ENCODE measurements around the gene IRF6.

The IRF6 gene

DNA sequence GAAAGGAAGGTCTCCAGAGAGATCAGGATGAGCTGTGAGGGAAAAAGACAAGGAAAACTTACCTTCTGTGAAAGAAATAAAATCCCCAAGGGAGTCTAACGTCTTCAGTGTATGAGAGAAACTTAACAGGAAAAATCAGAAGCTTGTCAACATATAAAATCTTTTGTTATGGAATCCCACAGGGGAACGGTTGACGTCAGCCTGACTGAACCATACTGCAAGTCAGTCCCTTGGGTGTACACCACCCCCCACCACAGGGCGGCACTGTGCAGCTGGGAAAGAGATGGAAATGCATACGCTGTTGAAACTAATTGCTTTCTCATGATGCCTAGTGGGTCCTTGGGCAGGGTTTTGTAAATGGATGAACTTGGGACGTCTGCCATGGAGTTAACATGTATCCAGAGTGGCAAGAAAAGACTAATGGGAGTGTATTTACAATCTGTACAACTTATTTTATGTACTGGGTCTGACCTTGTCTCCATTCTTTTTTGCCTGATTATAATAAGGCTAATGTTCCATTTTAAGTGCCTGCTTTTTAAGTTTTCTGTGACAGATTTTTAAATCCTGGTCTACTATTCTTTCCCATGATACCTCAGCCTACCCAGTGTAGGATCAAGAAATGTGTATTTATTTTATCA lies 44.5 kb upstream of the IRF6 start:
- no peak overlapping the region for H3K56ac ChIP-seq (ENCODE audit: low read length)
- H3K23ac ChIP-seq (ENCODE audit: low read length): no peak overlapping the region
- no peaks in the 10 kb centered on the region for H3K4me1 ChIP-seq (ENCODE audit: control insufficient read depth, low read depth, low read length)
- H3K9ac ChIP-seq (ENCODE audit: low read length): no peak overlapping the region
- no peaks in the 10 kb centered on the region for H3K27me3 ChIP-seq (ENCODE audit: insufficient read depth, low read length, poor library complexity)
- no peak overlapping the region for H2BK120ac ChIP-seq (ENCODE audit: low read depth, low read length)
- H3K4ac ChIP-seq (ENCODE audit: low read depth, low read length): no peak overlapping the region
- no peak overlapping the region for H2AK5ac ChIP-seq (ENCODE audit: low read length)
- H3K79me2 ChIP-seq (ENCODE audit: control insufficient read depth, insufficient read depth, low read length): no peaks in the 10 kb centered on the region
- no peak overlapping the region for H3K4me2 ChIP-seq (ENCODE audit: low read length)
- no CpG with 5 or more reads among the region's 6 CpGs for WGBS (ENCODE audit: extremely low coverage, insufficient coverage, low lambda C conversion rate)
- no peak overlapping the region for H3K4me3 ChIP-seq (ENCODE audit: low read length)
- no peaks in the 10 kb centered on the region for H3K79me1 ChIP-seq (ENCODE audit: low read length)
- H3K36me3 ChIP-seq (ENCODE audit: control insufficient read depth, insufficient read depth, low read length): peaks cover under 1% of the 10 kb centered on the region
- DNase-seq: peak; percentile 64
- H2BK5ac ChIP-seq (ENCODE audit: low read length): no peak overlapping the region
- H3K27ac ChIP-seq (ENCODE audit: low read depth, low read length): no peak overlapping the region
- H2BK15ac ChIP-seq (replicated peaks; ENCODE audit: low read depth): no peak overlapping the region
- no peak overlapping the region for H4K8ac ChIP-seq (ENCODE audit: low read depth, low read length)
- H3K18ac ChIP-seq (ENCODE audit: low read length): no peak overlapping the region
- H4K5ac ChIP-seq (ENCODE audit: low read length): no peak overlapping the region

DNA sequence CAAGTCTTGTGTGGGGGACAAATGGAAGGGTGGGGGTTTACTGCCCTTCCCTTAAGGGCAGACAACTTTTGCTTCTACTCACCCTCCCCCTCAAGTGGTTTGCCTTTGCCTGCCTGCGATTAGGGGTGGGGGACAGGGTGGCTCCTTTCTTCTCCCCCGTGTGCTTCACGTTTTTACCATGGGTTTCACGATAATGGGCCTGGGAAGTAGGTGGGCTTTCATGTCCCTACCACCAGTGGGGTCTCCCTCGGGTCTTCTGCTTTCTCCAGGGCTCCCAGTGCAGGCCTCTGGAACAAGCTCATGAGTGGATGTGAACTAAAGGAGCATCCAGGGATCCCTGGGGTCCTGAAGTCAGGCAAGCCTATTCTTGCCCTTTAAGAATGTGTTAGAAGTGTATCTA lies 43.4 kb upstream of the IRF6 start:
- Histone ChIP-seq H3K18ac (ENCODE audit: low read length) (no peak overlapping the region), H3K4me1 (ENCODE audit: control insufficient read depth, low read depth, low read length) (no peaks in the 10 kb centered on the region), H2BK5ac (ENCODE audit: low read length) (no peak overlapping the region), H3K4ac (ENCODE audit: low read depth, low read length) (no peak overlapping the region), H3K79me2 (ENCODE audit: control insufficient read depth, insufficient read depth, low read length) (no peaks in the 10 kb centered on the region), H3K9ac (ENCODE audit: low read length) (no peak overlapping the region), H2BK15ac (replicated peaks; ENCODE audit: low read depth) (no peak overlapping the region), H2BK120ac (ENCODE audit: low read depth, low read length) (no peak overlapping the region), H3K27ac (ENCODE audit: low read depth, low read length) (no peak overlapping the region), H3K79me1 (ENCODE audit: low read length) (no peaks in the 10 kb centered on the region), H4K8ac (ENCODE audit: low read depth, low read length) (no peak overlapping the region), H3K36me3 (ENCODE audit: control insufficient read depth, insufficient read depth, low read length) (peaks cover 4% of the 10 kb centered on the region), H3K27me3 (ENCODE audit: insufficient read depth, low read length, poor library complexity) (no peaks in the 10 kb centered on the region), H3K56ac (ENCODE audit: low read length) (no peak overlapping the region), H3K4me3 (ENCODE audit: low read length) (no peak overlapping the region), H2AK5ac (ENCODE audit: low read length) (no peak overlapping the region), H4K5ac (ENCODE audit: low read length) (no peak overlapping the region), H3K4me2 (ENCODE audit: low read length) (no peak overlapping the region), H3K23ac (ENCODE audit: low read length) (no peak overlapping the region)
- DNase-seq: no peak
- no CpG with 5 or more reads among the region's 5 CpGs for WGBS (ENCODE audit: extremely low coverage, insufficient coverage, low lambda C conversion rate)

GRCh38 chr1:209845408-209845725 lies 39.4 kb upstream of the IRF6 start:
- no CpG with 5 or more reads among the region's 1 CpG for WGBS (ENCODE audit: extremely low coverage, insufficient coverage, low lambda C conversion rate)
- DNase-seq: no peak
- no peak overlapping the region for H3K23ac ChIP-seq (ENCODE audit: low read length)
- no peak overlapping the region for H3K4ac ChIP-seq (ENCODE audit: low read depth, low read length)
- H2AK5ac ChIP-seq (ENCODE audit: low read length): no peak overlapping the region
- H3K18ac ChIP-seq (ENCODE audit: low read length): no peak overlapping the region
- H3K4me2 ChIP-seq (ENCODE audit: low read length): no peak overlapping the region
- no peaks in the 10 kb centered on the region for H3K79me1 ChIP-seq (ENCODE audit: low read length)
- H3K27me3 ChIP-seq (ENCODE audit: insufficient read depth, low read length, poor library complexity): no peaks in the 10 kb centered on the region
- peaks cover 6% of the 10 kb centered on the region for H3K36me3 ChIP-seq (ENCODE audit: control insufficient read depth, insufficient read depth, low read length)
- no peak overlapping the region for H3K56ac ChIP-seq (ENCODE audit: low read length)
- H4K8ac ChIP-seq (ENCODE audit: low read depth, low read length): no peak overlapping the region
- H3K4me3 ChIP-seq (ENCODE audit: low read length): no peak overlapping the region
- no peak overlapping the region for H2BK15ac ChIP-seq (replicated peaks; ENCODE audit: low read depth)
- H2BK5ac ChIP-seq (ENCODE audit: low read length): no peak overlapping the region
- no peak overlapping the region for H2BK120ac ChIP-seq (ENCODE audit: low read depth, low read length)
- no peaks in the 10 kb centered on the region for H3K79me2 ChIP-seq (ENCODE audit: control insufficient read depth, insufficient read depth, low read length)
- no peak overlapping the region for H3K27ac ChIP-seq (ENCODE audit: low read depth, low read length)
- H4K5ac ChIP-seq (ENCODE audit: low read length): no peak overlapping the region
- no peaks in the 10 kb centered on the region for H3K4me1 ChIP-seq (ENCODE audit: control insufficient read depth, low read depth, low read length)
- no peak overlapping the region for H3K9ac ChIP-seq (ENCODE audit: low read length)

- no peak overlapping the region for H3K56ac ChIP-seq (ENCODE audit: low read length)
- H2BK15ac ChIP-seq (replicated peaks; ENCODE audit: low read depth): no peak overlapping the region
- no peak overlapping the region for H3K23ac ChIP-seq (ENCODE audit: low read length)
- no peaks in the 10 kb centered on the region for H3K4me1 ChIP-seq (ENCODE audit: control insufficient read depth, low read depth, low read length)
- no peak overlapping the region for H3K4ac ChIP-seq (ENCODE audit: low read depth, low read length)
- no peak overlapping the region for H3K18ac ChIP-seq (ENCODE audit: low read length)
- no peaks in the 10 kb centered on the region for H3K79me2 ChIP-seq (ENCODE audit: control insufficient read depth, insufficient read depth, low read length)
- no peak for DNase-seq
- H2BK120ac ChIP-seq (ENCODE audit: low read depth, low read length): no peak overlapping the region
- H2BK5ac ChIP-seq (ENCODE audit: low read length): no peak overlapping the region
- no peak overlapping the region for H3K4me3 ChIP-seq (ENCODE audit: low read length)
- H3K36me3 ChIP-seq (ENCODE audit: control insufficient read depth, insufficient read depth, low read length): peaks cover 9% of the 10 kb centered on the region
- no CpG with 5 or more reads among the region's 6 CpGs for WGBS (ENCODE audit: extremely low coverage, insufficient coverage, low lambda C conversion rate)
- no peak overlapping the region for H3K9ac ChIP-seq (ENCODE audit: low read length)
- H3K27ac ChIP-seq (ENCODE audit: low read depth, low read length): no peak overlapping the region
- H4K8ac ChIP-seq (ENCODE audit: low read depth, low read length): no peak overlapping the region
- no peak overlapping the region for H3K4me2 ChIP-seq (ENCODE audit: low read length)
- H4K5ac ChIP-seq (ENCODE audit: low read length): no peak overlapping the region
- H3K27me3 ChIP-seq (ENCODE audit: insufficient read depth, low read length, poor library complexity): no peaks in the 10 kb centered on the region
- H3K79me1 ChIP-seq (ENCODE audit: low read length): no peaks in the 10 kb centered on the region
- H2AK5ac ChIP-seq (ENCODE audit: low read length): no peak overlapping the region
Measured at GRCh38 chr1:209844695-209845407, 38.9 kb upstream of the IRF6 start.

GRCh38 chr1:209840611-209841010 lies 34.7 kb upstream of the IRF6 start:
- 100% methylated on average over 1 of the region's 5 CpGs for WGBS (ENCODE audit: extremely low coverage, insufficient coverage, low lambda C conversion rate)
- Histone ChIP-seq H3K9ac (ENCODE audit: low read length) (no peak overlapping the region), H3K23ac (ENCODE audit: low read length) (no peak overlapping the region), H3K79me1 (ENCODE audit: low read length) (no peaks in the 10 kb centered on the region), H3K4me2 (ENCODE audit: low read length) (no peak overlapping the region), H2BK120ac (ENCODE audit: low read depth, low read length) (no peak overlapping the region), H3K56ac (ENCODE audit: low read length) (no peak overlapping the region), H3K27ac (ENCODE audit: low read depth, low read length) (no peak overlapping the region), H4K8ac (ENCODE audit: low read depth, low read length) (no peak overlapping the region), H3K36me3 (ENCODE audit: control insufficient read depth, insufficient read depth, low read length) (peaks cover 17% of the 10 kb centered on the region), H2AK5ac (ENCODE audit: low read length) (no peak overlapping the region), H3K4ac (ENCODE audit: low read depth, low read length) (no peak overlapping the region), H2BK5ac (ENCODE audit: low read length) (no peak overlapping the region), H3K27me3 (ENCODE audit: insufficient read depth, low read length, poor library complexity) (no peaks in the 10 kb centered on the region), H3K4me1 (ENCODE audit: control insufficient read depth, low read depth, low read length) (no peaks in the 10 kb centered on the region), H3K18ac (ENCODE audit: low read length) (no peak overlapping the region), H3K4me3 (ENCODE audit: low read length) (no peak overlapping the region), H2BK15ac (replicated peaks; ENCODE audit: low read depth) (no peak overlapping the region), H3K79me2 (ENCODE audit: control insufficient read depth, insufficient read depth, low read length) (no peaks in the 10 kb centered on the region), H4K5ac (ENCODE audit: low read length) (no peak overlapping the region)
- no peak for DNase-seq

Measured in mesendoderm (in vitro differentiated cells).